RWPE2 (cell line): ENCODE data around the gene MRPS18C.
A peak's percentile ranks its signal among the peaks of the same experiment; 100 is the strongest.

Experiments
- ATAC-seq: fragments of 200-7000 bp; cut with Tn5 transposase; 3 replicates; pipeline ENCODE4 v1.9.1; 2021; ENCODE audit warnings: low read depth
- DNase-seq: peaks from one replicate; pipeline ENCODE4 v3.0.0-alpha.2; 2020; ENCODE audit warnings: low spot score
- H3K27ac ChIP-seq: fragments of 450-650 bp; 2 replicates; pipeline ENCODE4 v1.5.1; 2017; ENCODE audit warnings: mild to moderate bottlenecking; ENCODE audit not compliant: poor library complexity, severe bottlenecking
- H3K27me3 ChIP-seq: fragments of 250-450 bp; sonication (Bioruptor Pico); 2 replicates; pipeline ENCODE4 v1.5.1; 2021; ENCODE audit warnings: mild to moderate bottlenecking, moderate library complexity; ENCODE audit not compliant: insufficient read depth, poor library complexity, severe bottlenecking
- H3K36me3 ChIP-seq: fragments of 250-450 bp; sonication (Bioruptor Pico); 2 replicates; pipeline ENCODE4 v1.5.1; 2020; ENCODE audit warnings: low read depth, mild to moderate bottlenecking, moderate library complexity
- H3K4me1 ChIP-seq: fragments of 250-450 bp; sonication (Bioruptor Pico); 2 replicates; pipeline ENCODE4 v1.5.1; 2021; ENCODE audit warnings: mild to moderate bottlenecking, moderate library complexity; ENCODE audit not compliant: insufficient read depth, poor library complexity, severe bottlenecking
- H3K4me3 ChIP-seq: fragments of 250-450 bp; sonication (Bioruptor Pico); 2 replicates; pipeline ENCODE4 v1.5.1; 2021; ENCODE audit warnings: mild to moderate bottlenecking, moderate library complexity; ENCODE audit not compliant: severe bottlenecking
- H3K9me3 ChIP-seq: fragments of 250-450 bp; sonication (Bioruptor Pico); 2 replicates; pipeline ENCODE4 v1.5.1; 2021; ENCODE audit warnings: mild to moderate bottlenecking, moderate library complexity; ENCODE audit not compliant: severe bottlenecking
- TF ChIP-seq, protein P1 (sequence below): fragments of 450-650 bp; IDR thresholded peaks from one replicate; pipeline ENCODE4 v1.5.1; 2017; ENCODE audit warnings: mild to moderate bottlenecking, moderate library complexity; ENCODE audit not compliant: poor library complexity, severe bottlenecking

MRPS18C gene

DNA sequence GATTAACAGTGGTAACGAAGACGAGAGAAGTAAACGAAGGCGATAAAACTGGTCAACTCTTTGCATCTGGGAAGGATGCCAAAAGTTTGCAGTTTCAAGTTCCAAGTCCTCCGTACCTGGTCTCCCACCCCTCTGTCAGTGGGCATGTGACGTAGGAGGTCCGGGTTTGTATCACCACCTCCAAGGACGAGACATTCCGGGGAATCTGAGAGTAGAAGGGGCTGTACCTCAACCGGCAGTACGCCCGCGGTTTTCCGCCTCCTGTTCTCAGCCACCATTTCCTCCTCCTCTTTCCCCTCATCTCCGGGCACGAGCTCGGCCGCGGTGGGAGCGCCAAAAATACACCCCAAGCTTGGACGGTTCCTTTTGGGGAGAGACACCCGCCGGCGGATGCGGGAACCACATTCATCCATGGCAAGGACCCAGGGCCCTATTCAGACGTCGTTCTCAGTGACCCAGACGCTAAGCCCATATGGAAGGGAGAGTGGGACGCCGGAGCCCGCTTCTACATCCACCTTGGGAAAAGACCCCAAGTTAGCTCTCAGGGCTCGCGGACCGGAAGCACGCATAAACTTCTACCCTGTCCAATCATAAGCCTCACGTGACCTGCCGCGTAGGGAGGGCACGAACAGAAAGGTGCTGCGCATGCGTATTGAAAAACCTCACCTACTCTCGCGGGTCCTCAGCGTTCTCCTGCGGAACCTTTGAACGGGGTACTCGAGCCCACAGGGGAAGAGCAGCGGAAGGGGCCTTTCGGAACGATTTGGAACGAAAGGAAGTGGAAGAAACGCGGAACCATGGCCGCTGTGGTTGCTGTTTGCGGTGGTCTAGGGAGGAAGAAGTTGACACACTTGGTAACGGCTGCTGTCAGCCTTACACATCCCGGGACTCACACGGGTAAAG is at the start of gene MRPS18C, which contains the start of gene HELQ:
Gene MRPS18C, plus strand, starts transcription at position 778 of the 903 bp plus-strand sequence. Its CDS starts 20 bp downstream, at position 798.
Gene HELQ, minus strand, starts transcription at position 543 of the 903 bp plus-strand sequence. Its CDS starts 130 bp downstream, at position 413.
- Histone ChIP-seq H3K4me1 (peaks cover 4% of the 10 kb centered on the region), H3K27me3 (no peaks in the 10 kb centered on the region), H3K36me3 (peaks cover 53% of the 10 kb centered on the region), H3K4me3 (peak within 1 kb of the TSS; percentile 82), H3K9me3 (no peaks in the 10 kb centered on the region), H3K27ac (peak within 1 kb of the TSS; percentile 62)
- peak; percentile 98 for DNase-seq
- ATAC-seq: peak; percentile 94
- TF ChIP-seq, protein P1, sequence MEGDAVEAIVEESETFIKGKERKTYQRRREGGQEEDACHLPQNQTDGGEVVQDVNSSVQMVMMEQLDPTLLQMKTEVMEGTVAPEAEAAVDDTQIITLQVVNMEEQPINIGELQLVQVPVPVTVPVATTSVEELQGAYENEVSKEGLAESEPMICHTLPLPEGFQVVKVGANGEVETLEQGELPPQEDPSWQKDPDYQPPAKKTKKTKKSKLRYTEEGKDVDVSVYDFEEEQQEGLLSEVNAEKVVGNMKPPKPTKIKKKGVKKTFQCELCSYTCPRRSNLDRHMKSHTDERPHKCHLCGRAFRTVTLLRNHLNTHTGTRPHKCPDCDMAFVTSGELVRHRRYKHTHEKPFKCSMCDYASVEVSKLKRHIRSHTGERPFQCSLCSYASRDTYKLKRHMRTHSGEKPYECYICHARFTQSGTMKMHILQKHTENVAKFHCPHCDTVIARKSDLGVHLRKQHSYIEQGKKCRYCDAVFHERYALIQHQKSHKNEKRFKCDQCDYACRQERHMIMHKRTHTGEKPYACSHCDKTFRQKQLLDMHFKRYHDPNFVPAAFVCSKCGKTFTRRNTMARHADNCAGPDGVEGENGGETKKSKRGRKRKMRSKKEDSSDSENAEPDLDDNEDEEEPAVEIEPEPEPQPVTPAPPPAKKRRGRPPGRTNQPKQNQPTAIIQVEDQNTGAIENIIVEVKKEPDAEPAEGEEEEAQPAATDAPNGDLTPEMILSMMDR: no peak

DNA sequence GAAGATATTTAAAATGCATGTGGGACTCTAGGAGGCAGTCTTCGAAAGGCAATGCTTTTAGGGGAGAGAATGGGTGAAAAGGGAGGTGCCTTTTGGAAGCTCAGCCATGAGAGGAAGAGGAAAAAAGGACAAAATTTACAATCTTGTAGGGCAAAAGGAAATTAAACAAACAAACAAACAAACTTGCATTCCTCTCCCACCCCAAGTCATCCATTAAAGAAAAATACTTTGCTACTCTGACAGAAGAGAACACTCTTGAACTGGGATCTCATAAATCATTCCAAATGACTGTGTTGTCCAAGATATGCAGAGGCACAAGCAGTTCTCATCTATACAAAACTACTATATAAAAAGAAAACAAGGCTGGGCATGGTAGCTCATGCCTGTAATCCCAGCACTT is 47.0 kb upstream of the MRPS18C start:
- Histone ChIP-seq H3K4me3 (no peak overlapping the region), H3K36me3 (peaks cover 7% of the 10 kb centered on the region)
- no peak for ATAC-seq

DNA sequence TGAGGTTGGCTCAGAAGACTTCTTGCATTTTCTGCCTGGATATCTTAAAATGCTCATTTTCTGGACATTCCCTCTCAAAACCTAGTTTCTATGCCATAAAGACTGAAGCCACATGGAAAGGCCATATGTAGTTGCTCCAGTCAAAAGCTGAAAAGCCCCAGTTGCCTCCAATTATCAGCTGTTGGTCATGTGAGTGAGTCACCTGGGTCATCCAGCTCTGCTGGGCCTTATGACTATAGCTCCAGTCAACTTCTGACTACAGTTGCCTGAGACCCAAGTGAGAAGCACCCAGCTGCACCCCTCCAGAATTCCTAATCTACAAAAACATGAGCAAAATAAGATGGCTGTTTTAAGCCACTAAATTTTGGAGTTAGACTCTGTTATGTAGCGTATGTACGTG is 42.2 kb upstream of the MRPS18C start:
- H3K4me3 ChIP-seq: no peak overlapping the region
- ATAC-seq: no peak
- DNase-seq: no peak
- H3K4me1 ChIP-seq: no peaks in the 10 kb centered on the region
- no peaks in the 10 kb centered on the region for H3K9me3 ChIP-seq
- TF ChIP-seq, protein P1: no peak
- no peak overlapping the region for H3K27ac ChIP-seq
- H3K27me3 ChIP-seq: no peaks in the 10 kb centered on the region
- peaks cover 20% of the 10 kb centered on the region for H3K36me3 ChIP-seq

More for the DNA sequence above, 47.0 kb upstream of the MRPS18C start:
- DNase-seq: no peak
- TF ChIP-seq, protein P1: no peak
- no peaks in the 10 kb centered on the region for H3K4me1 ChIP-seq
- H3K27me3 ChIP-seq: no peaks in the 10 kb centered on the region
- no peaks in the 10 kb centered on the region for H3K9me3 ChIP-seq
- H3K27ac ChIP-seq: no peak overlapping the region

DNA sequence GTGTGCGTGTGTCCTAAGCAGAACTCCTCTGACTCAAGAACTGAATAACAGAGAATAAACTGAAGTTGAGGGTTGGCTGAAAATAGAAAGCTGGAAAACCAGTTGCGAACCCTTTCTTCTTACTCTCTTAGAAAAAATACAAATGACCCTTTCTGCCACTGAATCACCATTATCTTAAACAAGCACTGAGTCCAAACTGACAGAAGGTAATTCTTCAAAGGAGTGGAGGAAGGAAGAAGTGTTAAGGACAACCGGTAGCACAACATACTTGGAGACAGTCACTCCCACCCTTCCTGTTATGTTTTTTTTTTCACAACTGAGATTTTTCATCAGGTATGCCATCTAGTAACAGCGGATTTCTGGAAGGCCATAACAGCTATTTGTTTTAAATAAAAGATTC is 38.3 kb upstream of the MRPS18C start:
- Histone ChIP-seq H3K4me3 (no peak overlapping the region), H3K4me1 (no peaks in the 10 kb centered on the region), H3K36me3 (peaks cover 32% of the 10 kb centered on the region), H3K27ac (no peak overlapping the region), H3K9me3 (no peaks in the 10 kb centered on the region), H3K27me3 (no peaks in the 10 kb centered on the region)
- TF ChIP-seq, protein P1: no peak
- DNase-seq: no peak
- ATAC-seq: no peak

DNA sequence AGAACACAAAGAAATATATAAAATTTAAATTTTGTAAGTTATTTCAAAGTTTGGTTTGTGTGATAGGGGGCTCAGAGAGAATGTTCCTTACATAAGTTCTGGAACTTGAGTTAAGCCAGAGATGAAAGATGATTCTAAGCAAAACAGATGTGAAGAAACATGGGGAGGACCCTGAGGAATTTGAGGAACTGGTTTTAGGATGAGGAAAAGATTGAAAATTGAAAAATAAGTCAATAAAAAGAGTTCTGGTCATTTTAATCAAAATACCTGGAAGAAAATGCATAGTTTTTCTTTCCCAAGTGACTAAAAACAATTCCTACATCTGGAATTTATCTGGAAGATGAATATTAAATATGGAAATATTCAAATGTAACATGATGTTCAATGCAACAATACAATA is 37.6 kb upstream of the MRPS18C start:
- H3K4me1 ChIP-seq: no peaks in the 10 kb centered on the region
- H3K9me3 ChIP-seq: no peaks in the 10 kb centered on the region
- TF ChIP-seq, protein P1: no peak
- H3K4me3 ChIP-seq: no peak overlapping the region
- no peaks in the 10 kb centered on the region for H3K27me3 ChIP-seq
- no peak overlapping the region for H3K27ac ChIP-seq
- DNase-seq (no peak), ATAC-seq (no peak)
- H3K36me3 ChIP-seq: peaks cover 35% of the 10 kb centered on the region
